ENCODE results near the gene DPEP3.

DPEP3 gene

GRCh38 chr16:67979955-67980678 is at the start of gene DPEP3:
Gene DPEP3 (minus strand): TSS chr16:67980499. CDS start chr16:67980380, 119 bp downstream.
- no peak for DNase-seq (ENCODE audit: low read depth)
- no peak within 1 kb of the TSS for H3K4me3 ChIP-seq (ENCODE audit: low read depth, low read length)

DNA sequence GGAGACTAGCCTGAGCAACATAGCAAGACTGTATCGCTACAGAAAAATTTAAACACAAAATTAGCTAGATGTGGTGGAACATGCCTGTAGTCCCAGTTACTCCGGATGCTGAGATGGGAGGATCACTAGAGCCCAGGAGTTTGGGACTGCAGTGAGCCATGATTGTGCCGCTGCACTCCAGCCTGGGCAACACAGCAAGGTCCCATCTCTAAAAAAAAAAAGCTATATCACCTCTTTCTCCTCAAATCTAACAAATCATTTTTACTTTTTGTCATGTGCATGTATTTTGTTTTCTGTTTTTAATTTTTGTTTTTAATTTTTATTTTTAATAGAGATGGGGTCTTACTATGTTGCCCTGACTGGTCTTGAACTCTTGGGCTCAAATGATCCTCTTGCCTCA is 48.7 kb upstream of the DPEP3 start:
- no peak for TF ChIP-seq CTCF (conservative IDR thresholded peaks at IDR 0.05; ENCODE audit: low read depth, low read length)
- no peak overlapping the region for H3K4me3 ChIP-seq (ENCODE audit: low read depth, low read length)
- DNase-seq (ENCODE audit: low read depth): no peak

More at GRCh38 chr16:67979955-67980678, at the start of gene DPEP3:
- peak; percentile 46 for TF ChIP-seq CTCF (conservative IDR thresholded peaks at IDR 0.05; ENCODE audit: low read depth, low read length)

GRCh38 chr16:68022728-68023537 is 42.6 kb upstream of the DPEP3 start, which contains the start of the genes DDX28 and DUS2:
Gene DDX28 (minus strand): TSS chr16:68023232. CDS start chr16:68023202, 30 bp downstream.
Gene DUS2 (plus strand): TSS chr16:68023284. CDS start chr16:68038024, 14,740 bp downstream.
- peak within 1 kb of the TSS; percentile 99 for H3K4me3 ChIP-seq (ENCODE audit: low read depth, low read length)
- no peak for TF ChIP-seq CTCF (conservative IDR thresholded peaks at IDR 0.05; ENCODE audit: low read depth, low read length)
- DNase-seq (ENCODE audit: low read depth): peak; percentile 94

GRCh38 chr16:68022278-68022727 is 42.0 kb upstream of the DPEP3 start:
- H3K4me3 ChIP-seq (ENCODE audit: low read depth, low read length): peak overlapping the region; percentile 99
- no peak for DNase-seq (ENCODE audit: low read depth)
- no peak for TF ChIP-seq CTCF (conservative IDR thresholded peaks at IDR 0.05; ENCODE audit: low read depth, low read length)

DNA sequence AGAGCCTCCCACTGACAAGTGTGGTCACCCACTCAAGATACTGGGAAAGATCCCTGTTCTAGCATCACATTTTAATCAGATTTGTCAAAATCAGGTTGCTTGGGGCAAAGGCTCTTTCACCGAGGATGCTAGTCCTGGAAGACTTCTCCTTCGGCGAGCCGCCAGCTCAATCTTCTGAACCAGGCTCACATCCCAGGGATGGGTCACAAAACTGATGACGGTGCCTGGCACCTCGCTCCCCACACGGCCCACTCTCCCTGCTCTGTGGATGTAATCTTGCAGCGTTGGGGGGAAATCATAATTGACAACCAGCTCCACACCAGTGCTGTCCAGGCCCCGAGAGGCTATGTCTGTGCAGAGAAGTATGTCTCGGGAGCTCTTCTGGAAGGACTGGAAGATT is 41.2 kb upstream of the DPEP3 start:
- no peak overlapping the region for H3K4me3 ChIP-seq (ENCODE audit: low read depth, low read length)

DNA sequence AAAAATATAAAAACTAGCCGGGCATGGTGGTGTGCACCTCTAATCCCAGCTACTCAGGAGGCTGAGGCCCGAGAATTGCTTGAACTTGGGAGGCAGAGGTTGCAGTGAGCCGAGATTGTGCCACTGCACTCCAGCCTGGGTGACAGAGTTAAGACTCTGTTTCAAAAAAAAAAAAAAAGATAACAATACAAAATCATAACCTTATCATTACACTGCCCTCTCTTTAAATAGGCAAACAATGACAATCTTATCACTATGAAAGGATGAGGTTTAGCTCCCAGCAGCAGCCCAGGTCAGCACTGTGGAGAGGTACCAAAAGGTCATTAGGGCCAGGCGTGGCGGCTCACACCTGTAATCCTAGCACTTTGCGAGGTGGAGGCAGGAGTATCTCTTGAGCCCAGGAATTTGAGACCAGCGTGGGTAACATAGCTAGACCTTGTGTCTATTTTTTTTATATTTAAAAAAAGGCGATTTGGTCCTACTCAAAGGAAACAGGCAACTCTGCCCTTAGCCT is 38.9 kb upstream of the DPEP3 start:
- DNase-seq (ENCODE audit: low read depth): no peak
- H3K4me3 ChIP-seq (ENCODE audit: low read depth, low read length): no peak overlapping the region
- no peak for TF ChIP-seq CTCF (conservative IDR thresholded peaks at IDR 0.05; ENCODE audit: low read depth, low read length)

More for the DNA sequence above, 41.2 kb upstream of the DPEP3 start:
- DNase-seq (ENCODE audit: low read depth): no peak
- TF ChIP-seq CTCF (conservative IDR thresholded peaks at IDR 0.05; ENCODE audit: low read depth, low read length): no peak
